ENCODE measurements around the gene KRT6A.
"Not testable (repeated sequence)": the region's sequence is repeated elsewhere in the genome, so short reads cannot be mapped to it uniquely, and the experiment has no call there.

The KRT6A gene

DNA sequence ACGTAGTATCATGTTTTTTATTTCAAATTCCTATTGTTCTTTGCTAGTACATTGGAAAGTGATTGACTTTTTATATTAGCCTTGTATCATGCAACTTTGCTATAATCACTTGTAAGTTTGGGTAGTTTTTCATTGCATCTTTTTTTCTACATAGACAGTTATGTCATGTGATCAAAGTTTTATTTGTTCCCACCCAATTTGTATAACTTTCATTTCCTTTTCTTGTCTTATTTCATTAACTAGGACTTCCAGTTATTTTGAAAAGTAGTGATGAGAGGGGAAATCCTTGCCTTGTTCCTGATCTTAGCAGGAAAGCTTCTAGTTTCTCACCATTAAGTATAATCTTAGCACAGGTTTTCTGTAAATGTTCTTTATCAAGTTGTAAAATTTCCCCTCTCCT lies 9.8 kb upstream of the KRT6A start:
- no peak for ATAC-seq
- TF ChIP-seq, protein P1, sequence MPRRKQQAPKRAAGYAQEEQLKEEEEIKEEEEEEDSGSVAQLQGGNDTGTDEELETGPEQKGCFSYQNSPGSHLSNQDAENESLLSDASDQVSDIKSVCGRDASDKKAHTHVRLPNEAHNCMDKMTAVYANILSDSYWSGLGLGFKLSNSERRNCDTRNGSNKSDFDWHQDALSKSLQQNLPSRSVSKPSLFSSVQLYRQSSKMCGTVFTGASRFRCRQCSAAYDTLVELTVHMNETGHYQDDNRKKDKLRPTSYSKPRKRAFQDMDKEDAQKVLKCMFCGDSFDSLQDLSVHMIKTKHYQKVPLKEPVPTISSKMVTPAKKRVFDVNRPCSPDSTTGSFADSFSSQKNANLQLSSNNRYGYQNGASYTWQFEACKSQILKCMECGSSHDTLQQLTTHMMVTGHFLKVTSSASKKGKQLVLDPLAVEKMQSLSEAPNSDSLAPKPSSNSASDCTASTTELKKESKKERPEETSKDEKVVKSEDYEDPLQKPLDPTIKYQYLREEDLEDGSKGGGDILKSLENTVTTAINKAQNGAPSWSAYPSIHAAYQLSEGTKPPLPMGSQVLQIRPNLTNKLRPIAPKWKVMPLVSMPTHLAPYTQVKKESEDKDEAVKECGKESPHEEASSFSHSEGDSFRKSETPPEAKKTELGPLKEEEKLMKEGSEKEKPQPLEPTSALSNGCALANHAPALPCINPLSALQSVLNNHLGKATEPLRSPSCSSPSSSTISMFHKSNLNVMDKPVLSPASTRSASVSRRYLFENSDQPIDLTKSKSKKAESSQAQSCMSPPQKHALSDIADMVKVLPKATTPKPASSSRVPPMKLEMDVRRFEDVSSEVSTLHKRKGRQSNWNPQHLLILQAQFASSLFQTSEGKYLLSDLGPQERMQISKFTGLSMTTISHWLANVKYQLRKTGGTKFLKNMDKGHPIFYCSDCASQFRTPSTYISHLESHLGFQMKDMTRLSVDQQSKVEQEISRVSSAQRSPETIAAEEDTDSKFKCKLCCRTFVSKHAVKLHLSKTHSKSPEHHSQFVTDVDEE (CRISPR knock-in tag; IDR thresholded peaks at IDR 0.05), result no peak
- TF ChIP-seq TCF4 (CRISPR knock-in tag; IDR thresholded peaks at IDR 0.05; ENCODE audit: borderline replicate concordance) (no peak), ZNF70 (CRISPR knock-in tag; IDR thresholded peaks at IDR 0.05) (no peak), GLIS3 (CRISPR knock-in tag; IDR thresholded peaks at IDR 0.05) (no peak), PATZ1 (CRISPR knock-in tag; IDR thresholded peaks at IDR 0.05; ENCODE audit: borderline replicate concordance) (no peak), ZNF565 (CRISPR knock-in tag; conservative IDR thresholded peaks at IDR 0.05; ENCODE audit: low read depth) (no peak), ZNF8 (CRISPR knock-in tag; IDR thresholded peaks at IDR 0.05) (no peak)

GRCh38 chr12:52501490-52501889 lies 8.4 kb upstream of the KRT6A start:
- TF ChIP-seq ZFP30 (CRISPR knock-in tag; IDR thresholded peaks at IDR 0.05) (no peak), ZC3H10 (CRISPR knock-in tag; IDR thresholded peaks at IDR 0.05) (no peak), OSR1 (CRISPR knock-in tag; IDR thresholded peaks at IDR 0.05) (no peak), BACH2 (CRISPR knock-in tag; IDR thresholded peaks at IDR 0.05; ENCODE audit: borderline replicate concordance) (no peak), ZNF70 (CRISPR knock-in tag; IDR thresholded peaks at IDR 0.05) (no peak), SNAI2 (CRISPR knock-in tag; IDR thresholded peaks at IDR 0.05) (no peak), ZFP3 (CRISPR knock-in tag; IDR thresholded peaks at IDR 0.05) (no peak), CREB5 (CRISPR knock-in tag; IDR thresholded peaks at IDR 0.05; ENCODE audit: low read depth) (no peak), ZNF8 (CRISPR knock-in tag; IDR thresholded peaks at IDR 0.05) (no peak), ISL1 (CRISPR knock-in tag; IDR thresholded peaks at IDR 0.05) (no peak), POU6F1 (CRISPR knock-in tag; IDR thresholded peaks at IDR 0.05; ENCODE audit: borderline replicate concordance, low read depth) (no peak), TOX (CRISPR knock-in tag; IDR thresholded peaks at IDR 0.05; ENCODE audit: borderline replicate concordance) (no peak), TCF4 (CRISPR knock-in tag; IDR thresholded peaks at IDR 0.05; ENCODE audit: borderline replicate concordance) (no peak)
- TF ChIP-seq, protein P2, sequence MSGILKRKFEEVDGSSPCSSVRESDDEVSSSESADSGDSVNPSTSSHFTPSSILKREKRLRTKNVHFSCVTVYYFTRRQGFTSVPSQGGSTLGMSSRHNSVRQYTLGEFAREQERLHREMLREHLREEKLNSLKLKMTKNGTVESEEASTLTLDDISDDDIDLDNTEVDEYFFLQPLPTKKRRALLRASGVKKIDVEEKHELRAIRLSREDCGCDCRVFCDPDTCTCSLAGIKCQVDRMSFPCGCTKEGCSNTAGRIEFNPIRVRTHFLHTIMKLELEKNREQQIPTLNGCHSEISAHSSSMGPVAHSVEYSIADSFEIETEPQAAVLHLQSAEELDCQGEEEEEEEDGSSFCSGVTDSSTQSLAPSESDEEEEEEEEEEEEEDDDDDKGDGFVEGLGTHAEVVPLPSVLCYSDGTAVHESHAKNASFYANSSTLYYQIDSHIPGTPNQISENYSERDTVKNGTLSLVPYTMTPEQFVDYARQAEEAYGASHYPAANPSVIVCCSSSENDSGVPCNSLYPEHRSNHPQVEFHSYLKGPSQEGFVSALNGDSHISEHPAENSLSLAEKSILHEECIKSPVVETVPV (CRISPR knock-in tag; IDR thresholded peaks at IDR 0.05), result no peak
- no peak for ATAC-seq

- not testable (repeated sequence) for ATAC-seq
Observed at GRCh38 chr12:52500574-52500973, 7.5 kb upstream of the KRT6A start.

- no peak for ATAC-seq
- TF ChIP-seq ZNF8 (CRISPR knock-in tag; IDR thresholded peaks at IDR 0.05) (no peak), CSDC2 (CRISPR knock-in tag; IDR thresholded peaks at IDR 0.05) (no peak), TOX (CRISPR knock-in tag; IDR thresholded peaks at IDR 0.05; ENCODE audit: borderline replicate concordance) (no peak), ZNF565 (CRISPR knock-in tag; conservative IDR thresholded peaks at IDR 0.05; ENCODE audit: low read depth) (no peak), ZFP3 (CRISPR knock-in tag; IDR thresholded peaks at IDR 0.05) (no peak), POU6F1 (CRISPR knock-in tag; IDR thresholded peaks at IDR 0.05; ENCODE audit: borderline replicate concordance, low read depth) (no peak), SNAI2 (CRISPR knock-in tag; IDR thresholded peaks at IDR 0.05) (no peak), RARB (CRISPR knock-in tag; IDR thresholded peaks at IDR 0.05) (no peak), TCF4 (CRISPR knock-in tag; IDR thresholded peaks at IDR 0.05; ENCODE audit: borderline replicate concordance) (no peak), ESRRG (CRISPR knock-in tag; IDR thresholded peaks at IDR 0.05) (no peak), BACH2 (CRISPR knock-in tag; IDR thresholded peaks at IDR 0.05; ENCODE audit: borderline replicate concordance) (no peak)
- TF ChIP-seq, protein P1 (CRISPR knock-in tag; IDR thresholded peaks at IDR 0.05), result no peak
Observed at GRCh38 chr12:52499806-52500560, 6.9 kb upstream of the KRT6A start.
